ENCODE data around the gene AIF1. TPM values are rescaled to one million over a fixed set of nuclear protein-coding genes. Genes with fewer than 3 reads are reported as not detected.

The AIF1 gene
- total RNA-seq, 4 donors from 2014 or later: 4.3 to 11.0 (median 4.8) TPM

DNA sequence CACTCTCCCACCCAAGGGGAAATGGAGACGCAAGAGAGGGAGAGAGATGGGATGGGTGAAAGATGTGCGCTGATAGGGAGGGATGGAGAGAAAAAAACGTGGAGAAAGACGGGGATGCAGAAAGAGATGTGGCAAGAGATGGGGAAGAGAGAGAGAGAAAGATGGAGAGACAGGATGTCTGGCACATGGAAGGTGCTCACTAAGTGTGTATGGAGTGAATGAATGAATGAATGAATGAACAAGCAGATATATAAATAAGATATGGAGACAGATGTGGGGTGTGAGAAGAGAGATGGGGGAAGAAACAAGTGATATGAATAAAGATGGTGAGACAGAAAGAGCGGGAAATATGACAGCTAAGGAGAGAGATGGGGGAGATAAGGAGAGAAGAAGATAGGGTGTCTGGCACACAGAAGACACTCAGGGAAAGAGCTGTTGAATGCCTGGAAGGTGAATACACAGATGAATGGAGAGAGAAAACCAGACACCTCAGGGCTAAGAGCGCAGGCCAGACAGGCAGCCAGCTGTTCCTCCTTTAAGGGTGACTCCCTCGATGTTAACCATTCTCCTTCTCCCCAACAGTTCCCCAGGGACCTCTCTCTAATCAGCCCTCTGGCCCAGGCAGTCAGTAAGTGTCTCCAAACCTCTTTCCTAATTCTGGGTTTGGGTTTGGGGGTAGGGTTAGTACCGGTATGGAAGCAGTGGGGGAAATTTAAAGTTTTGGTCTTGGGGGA, 38.9 kb upstream of the AIF1 start:
- no peak for DNase-seq
- no peak for ATAC-seq
- intact Hi-C loops (cut with DNase I; ENCODE audit: low total_unique reads) (no loop called here), in situ Hi-C loops (cut with MboI; ENCODE audit: low sequenced_read_pairs in 4 of 4) (no loop called here)
- Histone ChIP-seq H3K27ac (peak overlapping the region in 2 of 4 donors; percentile 58 to 61), H3K4me3 (peak overlapping the region in 2 of 4 donors; percentile 22 to 44), H3K36me3 (no peaks in the 10 kb centered on the region), H3K4me1 (peaks cover 0 to 5% of the 10 kb centered on the region in 2 donors), H3K9me3 (no peaks in the 10 kb centered on the region), H3K27me3 (no peaks in the 10 kb centered on the region)
- TF ChIP-seq POLR2A (IDR thresholded peaks at IDR 0.05): no peak
- TF ChIP-seq, protein P1, sequence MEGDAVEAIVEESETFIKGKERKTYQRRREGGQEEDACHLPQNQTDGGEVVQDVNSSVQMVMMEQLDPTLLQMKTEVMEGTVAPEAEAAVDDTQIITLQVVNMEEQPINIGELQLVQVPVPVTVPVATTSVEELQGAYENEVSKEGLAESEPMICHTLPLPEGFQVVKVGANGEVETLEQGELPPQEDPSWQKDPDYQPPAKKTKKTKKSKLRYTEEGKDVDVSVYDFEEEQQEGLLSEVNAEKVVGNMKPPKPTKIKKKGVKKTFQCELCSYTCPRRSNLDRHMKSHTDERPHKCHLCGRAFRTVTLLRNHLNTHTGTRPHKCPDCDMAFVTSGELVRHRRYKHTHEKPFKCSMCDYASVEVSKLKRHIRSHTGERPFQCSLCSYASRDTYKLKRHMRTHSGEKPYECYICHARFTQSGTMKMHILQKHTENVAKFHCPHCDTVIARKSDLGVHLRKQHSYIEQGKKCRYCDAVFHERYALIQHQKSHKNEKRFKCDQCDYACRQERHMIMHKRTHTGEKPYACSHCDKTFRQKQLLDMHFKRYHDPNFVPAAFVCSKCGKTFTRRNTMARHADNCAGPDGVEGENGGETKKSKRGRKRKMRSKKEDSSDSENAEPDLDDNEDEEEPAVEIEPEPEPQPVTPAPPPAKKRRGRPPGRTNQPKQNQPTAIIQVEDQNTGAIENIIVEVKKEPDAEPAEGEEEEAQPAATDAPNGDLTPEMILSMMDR (IDR thresholded peaks at IDR 0.05 in 4 of 5, conservative IDR thresholded peaks at IDR 0.05 in 1 of 5): no peak

DNA sequence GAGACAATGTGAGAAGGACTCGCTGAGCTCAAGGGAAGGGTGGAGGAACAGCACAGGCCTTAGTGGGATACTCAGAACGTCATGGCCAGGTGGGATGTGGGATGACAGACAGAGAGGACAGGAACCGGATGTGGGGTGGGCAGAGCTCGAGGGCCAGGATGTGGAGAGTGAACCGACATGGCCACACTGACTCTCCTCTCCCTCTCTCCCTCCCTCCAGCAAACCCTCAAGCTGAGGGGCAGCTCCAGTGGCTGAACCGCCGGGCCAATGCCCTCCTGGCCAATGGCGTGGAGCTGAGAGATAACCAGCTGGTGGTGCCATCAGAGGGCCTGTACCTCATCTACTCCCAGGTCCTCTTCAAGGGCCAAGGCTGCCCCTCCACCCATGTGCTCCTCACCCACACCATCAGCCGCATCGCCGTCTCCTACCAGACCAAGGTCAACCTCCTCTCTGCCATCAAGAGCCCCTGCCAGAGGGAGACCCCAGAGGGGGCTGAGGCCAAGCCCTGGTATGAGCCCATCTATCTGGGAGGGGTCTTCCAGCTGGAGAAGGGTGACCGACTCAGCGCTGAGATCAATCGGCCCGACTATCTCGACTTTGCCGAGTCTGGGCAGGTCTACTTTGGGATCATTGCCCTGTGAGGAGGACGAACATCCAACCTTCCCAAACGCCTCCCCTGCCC, 38.0 kb upstream of the AIF1 start:
- H3K4me3 ChIP-seq: no peak overlapping the region
- in situ Hi-C loops (cut with MboI; ENCODE audit: low sequenced_read_pairs in 4 of 4) (no loop called here), intact Hi-C loops (cut with DNase I; ENCODE audit: low total_unique reads) (no loop called here)
- H3K4me1 ChIP-seq: peaks cover 0 to 5% of the 10 kb centered on the region in 2 donors
- no peaks in the 10 kb centered on the region for H3K36me3 ChIP-seq
- H3K27me3 ChIP-seq: no peaks in the 10 kb centered on the region
- DNase-seq (no peak), ATAC-seq (no peak)
- TF ChIP-seq POLR2A (IDR thresholded peaks at IDR 0.05): no peak
- TF ChIP-seq, protein P1 (IDR thresholded peaks at IDR 0.05 in 4 of 5, conservative IDR thresholded peaks at IDR 0.05 in 1 of 5): no peak
- no peak overlapping the region for H3K27ac ChIP-seq
- H3K9me3 ChIP-seq: no peaks in the 10 kb centered on the region

DNA sequence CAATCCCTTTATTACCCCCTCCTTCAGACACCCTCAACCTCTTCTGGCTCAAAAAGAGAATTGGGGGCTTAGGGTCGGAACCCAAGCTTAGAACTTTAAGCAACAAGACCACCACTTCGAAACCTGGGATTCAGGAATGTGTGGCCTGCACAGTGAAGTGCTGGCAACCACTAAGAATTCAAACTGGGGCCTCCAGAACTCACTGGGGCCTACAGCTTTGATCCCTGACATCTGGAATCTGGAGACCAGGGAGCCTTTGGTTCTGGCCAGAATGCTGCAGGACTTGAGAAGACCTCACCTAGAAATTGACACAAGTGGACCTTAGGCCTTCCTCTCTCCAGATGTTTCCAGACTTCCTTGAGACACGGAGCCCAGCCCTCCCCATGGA, 37.5 kb upstream of the AIF1 start:
- TF ChIP-seq, protein P1 (IDR thresholded peaks at IDR 0.05 in 4 of 5, conservative IDR thresholded peaks at IDR 0.05 in 1 of 5): no peak
- no peak for TF ChIP-seq POLR2A (IDR thresholded peaks at IDR 0.05)
- intact Hi-C loops (cut with DNase I; ENCODE audit: low total_unique reads): no loop called here
- Histone ChIP-seq H3K4me1 (peaks cover 0 to 5% of the 10 kb centered on the region in 2 donors), H3K4me3 (no peak overlapping the region), H3K36me3 (no peaks in the 10 kb centered on the region), H3K27me3 (no peaks in the 10 kb centered on the region), H3K27ac (no peak overlapping the region), H3K9me3 (no peaks in the 10 kb centered on the region)
- in situ Hi-C loops (cut with MboI; ENCODE audit: low sequenced_read_pairs in 4 of 4): no loop called here
- ATAC-seq: no peak
- DNase-seq: no peak

DNA sequence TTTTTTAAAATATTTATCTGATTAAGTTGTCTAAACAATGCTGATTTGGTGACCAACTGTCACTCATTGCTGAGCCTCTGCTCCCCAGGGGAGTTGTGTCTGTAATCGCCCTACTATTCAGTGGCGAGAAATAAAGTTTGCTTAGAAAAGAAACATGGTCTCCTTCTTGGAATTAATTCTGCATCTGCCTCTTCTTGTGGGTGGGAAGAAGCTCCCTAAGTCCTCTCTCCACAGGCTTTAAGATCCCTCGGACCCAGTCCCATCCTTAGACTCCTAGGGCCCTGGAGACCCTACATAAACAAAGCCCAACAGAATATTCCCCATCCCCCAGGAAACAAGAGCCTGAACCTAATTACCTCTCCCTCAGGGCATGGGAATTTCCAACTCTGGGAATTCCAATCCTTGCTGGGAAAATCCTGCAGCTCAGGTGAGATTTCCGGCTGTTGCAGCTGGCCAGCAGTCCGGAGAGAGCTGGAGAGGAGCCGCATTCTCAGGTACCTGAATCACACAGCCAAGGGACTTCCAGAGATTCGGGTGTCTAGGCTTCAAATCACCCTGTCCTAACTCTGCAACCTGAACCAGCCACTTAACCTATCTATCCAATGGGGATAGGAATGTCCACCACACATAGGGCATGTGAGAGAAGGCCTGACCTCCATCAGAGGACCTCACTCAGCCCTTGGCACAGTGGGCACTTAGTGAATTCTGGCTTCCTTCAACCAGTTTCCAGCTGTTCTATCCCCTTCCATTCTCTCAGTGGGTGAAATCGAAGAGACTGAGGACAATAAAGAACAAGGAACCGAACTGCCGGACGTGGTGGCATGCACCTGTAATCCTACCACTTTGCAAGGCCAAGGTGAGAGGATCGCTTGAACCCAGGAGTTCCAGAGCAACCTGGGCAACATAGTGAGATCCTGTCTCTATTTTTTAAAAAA, 36.6 kb upstream of the AIF1 start:
- no peak overlapping the region for H3K4me3 ChIP-seq
- TF ChIP-seq, protein P1 (IDR thresholded peaks at IDR 0.05 in 4 of 5, conservative IDR thresholded peaks at IDR 0.05 in 1 of 5): no peak
- TF ChIP-seq POLR2A (IDR thresholded peaks at IDR 0.05): no peak
- in situ Hi-C loops (cut with MboI; ENCODE audit: low sequenced_read_pairs in 4 of 4) (no loop called here), intact Hi-C loops (cut with DNase I; ENCODE audit: low total_unique reads) (no loop called here)
- H3K27ac ChIP-seq: no peak overlapping the region
- ATAC-seq: no peak
- no peaks in the 10 kb centered on the region for H3K36me3 ChIP-seq
- H3K27me3 ChIP-seq: no peaks in the 10 kb centered on the region
- H3K4me1 ChIP-seq: peaks cover 0 to 5% of the 10 kb centered on the region in 2 donors
- H3K9me3 ChIP-seq: no peaks in the 10 kb centered on the region
- DNase-seq: no peak

Measured in gastrocnemius medialis (tissue), 4 donors.